VCaP (cell line): ENCODE results near the gene ITPR1.

ENCODE experiments used
- H3K27ac ChIP-seq: fragments of 450-650 bp; 2 replicates; pipeline ENCODE4 v1.5.1; 2017
- TF ChIP-seq, protein P1 (sequence below): fragments of 450-650 bp; conservative IDR thresholded peaks from 2 replicates; pipeline ENCODE4 v1.5.1; 2017; ENCODE audit warnings: mild to moderate bottlenecking, moderate library complexity

The ITPR1 gene

GRCh38 chr3:4748127-4748526 is 255.0 kb downstream of the ITPR1 start:
- TF ChIP-seq, protein P1, sequence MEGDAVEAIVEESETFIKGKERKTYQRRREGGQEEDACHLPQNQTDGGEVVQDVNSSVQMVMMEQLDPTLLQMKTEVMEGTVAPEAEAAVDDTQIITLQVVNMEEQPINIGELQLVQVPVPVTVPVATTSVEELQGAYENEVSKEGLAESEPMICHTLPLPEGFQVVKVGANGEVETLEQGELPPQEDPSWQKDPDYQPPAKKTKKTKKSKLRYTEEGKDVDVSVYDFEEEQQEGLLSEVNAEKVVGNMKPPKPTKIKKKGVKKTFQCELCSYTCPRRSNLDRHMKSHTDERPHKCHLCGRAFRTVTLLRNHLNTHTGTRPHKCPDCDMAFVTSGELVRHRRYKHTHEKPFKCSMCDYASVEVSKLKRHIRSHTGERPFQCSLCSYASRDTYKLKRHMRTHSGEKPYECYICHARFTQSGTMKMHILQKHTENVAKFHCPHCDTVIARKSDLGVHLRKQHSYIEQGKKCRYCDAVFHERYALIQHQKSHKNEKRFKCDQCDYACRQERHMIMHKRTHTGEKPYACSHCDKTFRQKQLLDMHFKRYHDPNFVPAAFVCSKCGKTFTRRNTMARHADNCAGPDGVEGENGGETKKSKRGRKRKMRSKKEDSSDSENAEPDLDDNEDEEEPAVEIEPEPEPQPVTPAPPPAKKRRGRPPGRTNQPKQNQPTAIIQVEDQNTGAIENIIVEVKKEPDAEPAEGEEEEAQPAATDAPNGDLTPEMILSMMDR: no peak
- H3K27ac ChIP-seq: no peak overlapping the region

DNA sequence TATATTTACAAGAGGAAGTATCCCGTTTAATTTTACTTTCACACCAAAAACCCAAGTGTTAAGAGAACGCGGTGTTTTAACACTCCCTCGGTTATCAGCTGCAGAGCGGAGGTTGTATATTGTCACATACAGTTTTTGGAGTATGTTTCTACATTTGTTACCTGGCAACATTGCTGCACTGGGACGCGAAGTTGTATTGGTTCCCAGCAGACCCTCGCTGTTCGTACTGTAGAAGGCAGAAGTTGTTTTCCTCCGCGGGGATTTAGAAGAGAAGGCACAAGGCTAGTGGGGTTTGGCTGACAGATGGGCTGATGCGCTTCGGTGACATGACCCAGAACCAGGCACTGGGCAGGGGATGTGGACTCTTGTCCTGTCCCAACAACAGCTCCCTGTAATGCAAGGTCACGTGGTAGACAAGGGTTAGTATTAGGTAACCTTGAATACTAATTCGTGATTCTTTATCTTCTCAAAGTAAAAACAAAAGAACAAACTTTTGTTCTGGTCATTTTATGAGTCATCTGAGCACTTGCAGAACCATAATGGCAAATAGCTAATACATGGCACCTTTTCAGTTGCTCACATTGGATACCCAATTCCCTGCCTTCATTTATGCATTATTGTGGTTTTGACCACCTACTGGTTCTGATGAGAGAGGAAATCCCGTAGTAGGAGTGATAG is 255.7 kb downstream of the ITPR1 start:
- no peak overlapping the region for H3K27ac ChIP-seq
- TF ChIP-seq, protein P1: no peak

GRCh38 chr3:4749567-4750002 is 256.4 kb downstream of the ITPR1 start:
- TF ChIP-seq, protein P1: no peak
- peak overlapping the region; percentile 28; the same call in 1 of the 2 replicates for H3K27ac ChIP-seq

DNA sequence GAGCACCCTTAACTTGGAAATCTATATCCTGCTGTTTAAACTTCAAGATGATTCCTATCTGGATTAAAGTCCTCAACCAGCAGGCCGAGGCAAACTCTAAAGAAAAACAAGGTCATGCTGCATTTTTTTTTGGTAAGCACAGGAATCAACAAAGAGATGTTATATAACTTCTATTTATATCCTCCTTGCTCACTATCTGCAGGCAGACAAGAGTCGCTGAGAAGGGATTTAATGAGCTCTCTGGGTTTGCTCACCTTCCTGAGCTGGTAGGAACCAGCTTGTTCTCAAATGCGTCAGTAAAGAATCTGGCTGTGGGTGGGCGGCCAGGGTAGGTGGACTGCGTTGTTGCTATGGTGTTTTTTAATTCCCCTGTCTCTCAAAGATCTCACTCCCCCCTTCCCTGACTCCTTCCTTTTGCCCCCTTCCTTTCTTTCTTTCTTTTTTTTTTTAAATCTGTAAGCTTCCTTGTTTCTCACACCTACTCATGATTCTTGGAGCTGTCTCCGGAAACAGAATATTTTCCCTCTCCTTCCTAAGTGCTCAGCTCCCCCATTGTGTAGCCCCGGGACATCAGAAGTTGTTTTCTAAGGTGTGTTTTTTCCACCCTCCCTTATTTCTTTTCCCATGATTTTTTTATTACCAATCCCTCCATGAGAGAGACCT is 257.3 kb downstream of the ITPR1 start:
- TF ChIP-seq, protein P1: no peak

GRCh38 chr3:4751029-4751501 is 257.9 kb downstream of the ITPR1 start:
- H3K27ac ChIP-seq: peak overlapping the region; percentile 28; the same call in 1 of the 2 replicates
- TF ChIP-seq, protein P1: no peak

More for the DNA sequence above, 257.3 kb downstream of the ITPR1 start:
- H3K27ac ChIP-seq: peak overlapping the region; percentile 28

- TF ChIP-seq, protein P1: no peak
These were observed 258.5 kb downstream of the ITPR1 start for GRCh38 chr3:4751502-4752101.

More at GRCh38 chr3:4751502-4752101, 258.5 kb downstream of the ITPR1 start:
- no peak overlapping the region for H3K27ac ChIP-seq
